ENCODE data around the gene VWDE.
"Not testable (repeated sequence)": the region's sequence is repeated elsewhere in the genome, so short reads cannot be mapped to it uniquely, and the experiment has no call there.

VWDE gene

DNA sequence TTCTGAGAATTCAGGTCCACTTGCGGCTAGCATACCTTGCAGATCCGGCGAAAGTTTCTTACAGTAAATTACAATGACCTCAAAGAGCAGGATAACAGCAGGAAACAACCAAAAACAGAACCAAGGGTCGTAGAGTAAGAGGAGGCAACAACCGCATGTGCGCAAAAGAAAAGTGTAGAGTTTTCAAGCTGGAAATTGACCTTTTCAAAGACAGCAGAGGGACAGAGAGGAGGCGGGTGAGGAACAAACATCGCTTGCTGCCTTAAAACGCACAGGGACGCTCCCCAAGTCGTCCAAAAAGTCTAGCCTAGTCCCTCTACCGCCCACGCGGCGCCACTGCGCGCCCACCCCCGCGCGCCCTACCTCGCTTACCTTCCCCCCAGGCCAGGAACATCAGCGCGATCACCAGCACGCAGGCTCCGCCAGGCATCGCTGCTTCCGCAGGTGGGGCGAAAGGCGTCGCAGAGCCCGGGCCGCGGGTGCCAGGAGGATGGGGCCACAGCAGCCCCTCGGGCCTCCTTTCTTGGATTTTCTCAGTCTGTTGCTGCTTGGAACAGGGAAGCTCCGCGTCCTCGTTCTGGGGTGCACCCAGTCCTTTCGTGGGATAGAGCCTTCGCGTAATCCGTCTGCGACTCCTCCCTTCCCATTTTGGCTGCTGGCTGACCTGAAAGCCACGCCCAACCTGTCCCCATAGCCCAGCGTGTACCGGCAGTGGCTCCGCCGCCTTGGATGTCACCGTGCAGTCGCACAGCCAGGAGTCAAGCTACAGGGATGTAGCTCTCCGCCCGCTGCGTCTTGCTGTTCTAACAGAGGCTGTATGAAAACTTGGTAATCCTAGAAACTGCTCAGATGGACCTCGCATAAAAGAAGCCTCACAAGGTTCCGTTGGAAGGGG is at the start of gene VWDE:
TSS of gene VWDE (minus strand) at position 579 of the 895 bp plus-strand sequence. CDS start at position 430, 149 bp downstream.
- no peak for DNase-seq

DNA sequence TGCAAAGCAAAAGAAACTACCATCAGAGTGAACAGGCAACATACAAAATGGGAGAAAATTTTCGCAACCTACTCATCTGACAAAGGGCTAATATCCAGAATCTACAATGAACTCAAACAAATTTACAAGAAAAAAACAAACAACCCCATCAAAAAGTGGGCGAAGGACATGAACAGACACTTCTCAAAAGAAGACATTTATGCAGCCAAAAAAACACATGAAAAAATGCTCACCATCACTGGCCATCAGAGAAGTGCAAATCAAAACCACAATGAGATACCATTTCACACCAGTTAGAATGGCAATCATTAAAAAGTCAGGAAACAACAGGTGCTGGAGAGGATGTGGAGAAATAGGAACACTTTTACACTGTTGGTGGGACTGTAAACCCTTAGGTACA is 49.5 kb upstream of the VWDE start:
- DNase-seq: not testable (repeated sequence)

DNA sequence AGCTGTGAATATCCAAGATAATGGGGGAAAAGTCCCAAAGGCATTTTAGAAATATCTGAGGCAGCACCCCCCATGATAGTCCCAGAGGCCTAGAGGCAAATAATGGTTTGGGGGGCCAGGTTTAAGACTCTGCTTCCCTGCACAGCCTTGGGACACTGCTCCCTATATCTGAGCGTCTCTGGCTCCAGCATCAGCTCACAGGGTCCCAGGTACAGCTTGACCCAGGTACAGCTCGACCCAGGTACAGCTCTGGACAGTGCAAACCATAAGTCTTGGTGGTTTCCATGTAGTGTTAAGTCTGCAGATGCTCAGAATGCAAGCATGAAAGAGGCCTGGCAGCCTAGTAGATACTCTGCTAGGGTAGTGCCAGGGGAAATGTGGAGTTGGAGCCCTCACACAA is 47.0 kb upstream of the VWDE start:
- DNase-seq: no peak

DNA sequence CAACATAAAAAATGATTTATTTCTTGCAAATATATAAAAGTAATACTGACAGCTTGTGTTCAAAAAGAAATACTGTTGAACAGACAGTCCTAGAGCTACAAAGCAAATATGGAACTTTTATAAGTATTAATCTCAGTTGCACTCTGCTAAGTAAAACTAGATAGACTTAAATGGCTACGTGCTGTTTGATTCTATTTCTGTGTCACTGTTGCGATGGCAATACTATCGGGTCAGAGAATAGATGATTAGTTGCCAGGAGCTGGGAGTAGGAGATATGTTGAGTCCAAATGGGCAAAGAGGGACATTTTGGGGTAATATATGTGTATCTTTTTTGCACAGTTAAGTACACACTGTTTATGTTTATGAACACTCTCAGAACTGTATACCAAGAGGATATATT is 41.1 kb upstream of the VWDE start:
- no peak for DNase-seq

DNA sequence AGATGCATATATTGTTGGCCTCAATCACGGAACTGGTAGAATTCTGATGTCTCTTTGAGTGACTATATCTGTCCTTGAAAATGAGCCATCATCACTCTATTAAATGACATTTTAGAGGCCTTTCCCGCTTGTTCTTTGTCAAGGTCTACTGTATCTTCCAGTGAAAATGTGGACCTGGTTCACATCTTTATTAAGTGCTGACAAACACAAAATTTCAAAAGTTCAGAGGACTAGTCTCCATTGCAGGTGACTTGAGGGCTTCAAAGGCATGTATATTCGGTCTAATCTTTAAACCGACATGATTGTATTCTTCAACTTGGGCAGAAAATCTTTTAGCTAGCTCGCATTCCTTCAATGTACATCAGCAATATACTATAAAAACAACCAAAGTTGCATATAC is 36.6 kb upstream of the VWDE start:
- DNase-seq: no peak

DNA sequence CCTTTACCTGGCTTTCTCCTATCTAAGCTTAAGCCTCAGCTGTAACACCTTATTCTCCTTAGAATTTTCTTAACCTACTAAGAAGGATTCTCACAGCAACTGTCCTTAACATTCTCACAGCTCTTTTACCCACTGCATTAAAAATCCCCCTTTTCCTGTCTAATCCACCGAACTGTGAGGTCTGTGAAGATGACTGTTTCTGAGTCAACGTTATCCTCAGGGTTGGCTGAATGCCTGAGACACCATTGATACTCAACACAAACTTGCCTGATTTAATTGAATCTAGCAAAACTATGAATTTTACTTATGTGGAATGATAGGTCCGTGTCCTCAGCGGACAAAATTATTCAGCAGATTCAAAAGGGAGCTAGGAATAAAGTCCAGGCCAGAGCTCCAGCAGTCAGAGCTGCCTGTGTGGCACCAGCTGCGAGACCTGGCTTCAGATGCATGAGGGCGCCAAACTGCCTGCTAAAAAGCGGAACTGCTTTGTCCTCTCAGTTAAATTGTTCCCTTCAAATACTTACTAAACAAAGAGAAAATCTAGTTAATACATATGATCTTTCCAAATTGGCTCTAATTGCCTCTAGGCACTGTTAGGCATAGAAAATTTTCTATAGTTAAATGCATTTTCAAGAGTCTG is 33.4 kb upstream of the VWDE start:
- DNase-seq: no peak

DNA sequence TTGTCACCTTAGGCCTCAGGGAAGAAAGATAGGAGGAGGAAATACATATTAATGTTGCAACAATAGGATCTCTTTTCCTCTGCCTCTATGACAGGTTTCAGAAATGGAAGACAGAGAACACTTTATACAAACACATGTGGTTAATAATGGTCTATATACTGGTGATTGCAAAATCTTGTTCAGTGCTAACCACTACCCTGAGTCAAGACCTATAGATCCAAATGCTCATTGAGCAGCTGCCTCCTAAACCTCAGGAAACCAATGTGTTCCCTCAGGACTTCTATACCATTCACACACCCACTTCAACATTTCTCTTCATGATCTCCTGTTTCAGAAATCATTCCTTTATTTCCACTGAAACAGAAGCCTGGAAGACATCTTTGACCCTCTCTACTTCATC is 32.5 kb upstream of the VWDE start:
- no peak for DNase-seq

DNA sequence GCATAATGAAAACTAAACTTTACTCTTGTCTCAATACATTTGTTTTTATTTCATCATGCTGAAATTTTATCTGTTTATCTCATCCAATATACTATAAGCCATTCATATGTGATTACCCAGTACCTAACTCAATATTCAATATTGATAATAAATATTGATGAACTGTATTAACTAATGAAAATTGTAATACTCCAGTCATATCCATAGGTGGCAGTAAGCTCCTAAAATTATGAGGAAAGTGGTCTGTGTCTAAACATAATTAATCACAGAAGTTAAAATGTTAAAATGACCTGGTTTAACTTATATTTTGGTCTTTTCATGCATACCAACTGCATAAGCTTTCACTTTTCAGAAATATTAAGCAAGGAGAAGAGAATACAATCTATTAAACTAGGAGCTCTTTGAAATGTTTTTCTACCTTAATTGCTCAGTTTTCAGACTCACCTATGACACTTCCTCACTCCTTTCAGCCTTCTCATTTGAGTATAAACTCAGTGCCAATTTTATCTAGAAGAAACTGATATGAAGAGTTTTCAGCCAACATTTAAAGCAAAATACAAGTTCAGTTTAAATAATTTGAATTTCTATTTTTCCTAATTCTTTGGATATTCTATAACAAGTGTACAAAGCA is 30.5 kb upstream of the VWDE start:
- DNase-seq: no peak

DNA sequence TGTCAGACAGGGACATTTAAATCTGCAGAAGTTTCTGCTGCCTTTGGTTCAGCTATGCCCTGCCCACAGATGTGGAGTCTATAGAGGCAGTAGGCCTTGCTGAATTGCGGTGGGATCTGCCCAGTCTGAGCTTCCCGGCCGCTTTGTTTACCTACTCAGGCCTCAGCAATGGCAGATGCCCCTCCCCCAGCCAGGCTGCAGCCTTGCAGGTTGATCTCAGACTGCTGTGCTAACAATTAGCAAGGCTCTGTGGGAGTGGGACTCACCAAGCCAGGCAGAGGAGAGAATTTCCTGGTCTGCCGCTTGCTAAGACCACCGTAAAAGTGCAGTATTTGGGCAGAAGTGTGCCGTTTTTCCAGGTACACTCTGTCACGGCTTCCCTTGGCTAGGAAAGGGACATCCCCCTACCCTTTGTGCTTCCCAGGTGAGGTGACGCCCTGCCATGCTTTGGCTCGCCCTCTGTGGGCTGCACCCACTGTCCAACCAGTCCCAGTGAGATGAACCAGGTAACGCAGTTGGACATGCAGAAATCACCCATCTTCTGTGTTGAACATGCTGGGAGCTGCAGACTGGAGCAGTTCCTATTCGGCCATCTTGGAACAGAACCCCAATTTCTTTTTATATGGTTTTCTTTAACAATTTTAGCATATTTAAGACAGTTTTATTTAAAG is 28.4 kb upstream of the VWDE start:
- no peak for DNase-seq

DNA sequence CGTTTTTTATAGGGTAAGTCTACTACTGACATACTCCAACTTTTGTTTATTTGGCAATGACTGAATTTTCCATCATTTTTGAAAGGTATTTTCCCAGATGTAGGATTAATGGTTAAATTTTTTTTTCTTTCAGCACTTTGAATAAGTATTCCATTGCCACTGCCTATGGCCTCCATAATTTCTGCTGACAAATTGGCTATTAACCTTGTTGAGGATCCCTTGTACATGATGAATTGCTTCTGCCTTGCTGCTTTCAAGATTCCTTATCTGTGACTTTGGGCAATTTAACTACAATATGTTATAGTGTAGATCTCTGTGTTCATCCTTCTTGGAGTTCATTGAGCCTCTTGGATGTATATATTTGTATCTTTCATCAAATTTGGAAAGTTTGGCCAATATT is 21.6 kb upstream of the VWDE start:
- DNase-seq: no peak

DNA sequence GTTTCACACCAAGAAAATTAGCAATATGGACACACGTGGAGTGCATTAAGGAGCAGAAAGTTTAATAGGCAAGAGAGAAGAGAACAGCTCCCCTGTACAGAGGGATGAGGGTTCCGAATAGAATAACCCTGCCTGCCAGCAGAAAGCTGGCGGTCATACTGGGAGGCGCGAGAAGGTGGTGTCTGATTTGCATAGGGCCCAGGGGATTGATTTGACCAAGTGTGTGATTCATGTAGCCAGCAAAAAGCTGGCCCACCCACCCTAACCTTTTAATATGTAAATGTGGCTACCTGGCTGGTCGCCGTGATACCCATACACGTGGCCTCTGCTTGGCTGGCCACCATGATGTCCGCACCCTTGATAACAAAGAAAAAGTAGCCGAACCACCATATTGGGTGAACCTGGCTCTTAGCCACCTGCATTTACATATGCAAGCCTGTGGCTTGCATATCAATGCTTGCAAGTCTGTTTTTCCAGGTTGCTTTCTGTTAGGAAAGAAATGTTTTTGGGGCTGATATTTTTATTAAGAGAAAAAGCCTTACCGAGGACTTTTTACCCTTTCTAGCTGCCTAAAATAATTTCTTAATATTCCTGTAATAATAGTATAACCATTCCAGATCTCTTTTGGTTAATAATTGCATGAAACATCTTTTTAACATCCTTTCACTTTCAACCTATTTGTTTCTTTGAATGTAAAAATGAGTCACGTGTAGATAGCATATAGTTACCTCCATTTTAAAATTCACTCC is 20.5 kb upstream of the VWDE start:
- DNase-seq: no peak

DNA sequence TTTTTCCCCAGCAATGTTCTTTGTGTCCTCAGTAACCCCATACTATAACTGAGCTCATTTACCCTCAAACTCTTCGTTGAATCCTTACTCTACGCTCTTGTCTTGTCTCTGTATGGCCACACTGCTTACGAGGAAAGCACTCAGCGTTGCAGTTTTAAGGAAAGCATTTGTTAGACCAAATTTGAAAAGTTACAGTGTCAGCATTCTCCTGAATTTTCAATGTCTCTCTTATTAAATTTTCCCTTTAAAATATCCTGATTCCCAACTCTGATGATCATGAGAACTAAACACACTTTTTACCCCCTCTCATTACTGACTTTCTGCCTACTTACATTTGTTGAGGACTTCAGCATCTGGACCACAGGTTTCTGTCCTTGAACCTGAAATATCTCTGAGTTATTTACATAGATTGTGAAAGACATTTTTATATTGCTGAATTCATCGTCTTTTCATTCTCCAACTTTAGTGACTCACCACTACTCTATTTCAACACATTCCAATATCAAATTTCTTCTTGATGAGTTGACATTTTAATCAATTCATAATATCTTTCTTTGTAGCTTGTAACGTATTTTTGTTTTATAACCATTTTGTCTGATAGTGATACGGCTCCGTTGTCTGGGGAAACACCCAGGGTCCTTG is 19.8 kb upstream of the VWDE start:
- DNase-seq: no peak

DNA sequence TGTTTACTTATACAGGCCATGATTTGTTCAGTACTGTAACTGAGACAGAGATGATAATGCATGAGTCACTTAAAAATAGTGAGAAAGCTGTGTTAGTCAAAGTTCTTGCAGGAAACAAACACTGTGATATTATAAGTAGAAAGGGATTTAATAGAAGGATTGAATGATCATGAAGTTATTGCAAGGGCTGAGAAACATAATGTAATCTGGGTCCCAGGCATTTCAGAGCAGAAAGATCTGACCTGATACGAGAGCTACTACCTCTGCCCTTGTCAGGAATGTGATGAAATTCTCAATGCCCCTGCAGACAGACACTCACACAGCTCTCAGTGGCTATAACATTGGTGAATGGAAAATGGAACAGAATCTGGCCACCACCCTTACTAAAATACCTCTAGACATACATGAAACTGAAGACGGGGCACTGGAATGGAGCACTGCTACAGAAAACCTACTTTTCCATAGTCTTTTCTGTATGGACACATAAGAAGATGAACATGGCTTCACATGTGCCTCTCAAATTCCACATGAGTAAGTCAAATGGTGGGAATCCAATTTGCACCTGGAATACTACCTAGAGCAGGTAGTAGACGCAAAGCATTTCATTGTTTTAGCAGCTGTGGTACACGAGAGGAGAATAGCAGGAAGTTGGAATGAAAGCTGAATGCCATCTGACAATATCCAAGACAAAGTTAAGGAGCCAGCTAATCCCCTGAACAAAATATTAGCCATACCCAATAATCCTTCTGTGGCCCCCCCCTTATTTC is 19.1 kb upstream of the VWDE start:
- DNase-seq: no peak

DNA sequence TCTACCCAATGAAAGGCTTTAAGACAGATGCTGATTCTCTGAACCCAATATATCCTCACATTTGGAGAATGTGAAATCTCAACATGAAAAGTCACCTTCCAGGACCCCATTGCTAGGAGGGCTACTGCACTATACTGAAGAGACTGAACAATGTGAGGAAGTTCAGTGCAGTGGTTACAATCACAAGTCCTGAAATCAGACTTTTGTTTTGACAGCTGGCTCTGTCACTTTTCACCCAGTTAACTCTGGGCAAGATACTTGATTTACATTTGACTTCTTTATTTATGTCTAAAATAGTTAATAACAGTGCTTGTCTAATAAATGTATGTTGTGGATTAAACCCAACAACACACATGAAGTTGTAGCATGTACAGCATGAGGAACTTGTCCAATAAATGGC is 14.8 kb upstream of the VWDE start:
- DNase-seq: no peak

DNA sequence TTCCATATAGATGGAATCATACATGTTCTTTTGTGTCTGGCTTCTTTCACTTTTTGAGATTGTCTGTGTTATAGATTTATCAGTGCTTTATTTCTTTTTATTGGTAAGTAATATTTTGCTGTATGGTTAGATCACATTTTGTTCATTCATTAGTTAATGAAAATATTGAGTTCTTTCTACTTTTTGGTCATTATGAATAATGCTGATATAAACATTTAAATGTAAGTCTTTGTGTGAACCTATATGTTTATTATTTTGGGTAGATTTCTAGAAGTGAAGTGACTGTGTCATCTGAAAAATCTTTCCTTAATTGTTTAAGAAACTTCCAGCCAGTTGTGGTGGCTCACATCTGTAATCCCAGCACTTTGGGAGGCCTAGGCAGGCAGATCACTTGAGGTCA is 11.4 kb upstream of the VWDE start:
- DNase-seq: no peak

DNA sequence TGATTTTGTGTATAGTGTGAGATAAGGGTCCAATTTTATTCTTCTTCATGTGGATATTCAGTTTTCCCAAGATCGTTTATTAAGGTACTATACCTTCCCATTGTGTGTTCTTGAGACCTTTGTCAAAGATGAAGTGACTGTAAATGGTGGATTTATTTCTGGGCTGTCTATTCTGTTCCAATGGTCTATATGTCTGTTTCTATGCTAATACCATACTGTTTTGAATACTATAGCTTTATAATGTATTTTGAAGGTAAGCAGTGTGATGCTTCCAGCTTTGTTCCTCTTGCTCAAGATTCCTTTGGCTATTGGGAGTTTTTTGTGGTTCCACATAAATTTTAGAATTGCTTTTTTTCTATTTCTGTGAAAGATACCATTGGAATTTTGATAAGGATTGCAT is 8.7 kb upstream of the VWDE start:
- DNase-seq: no peak

DNA sequence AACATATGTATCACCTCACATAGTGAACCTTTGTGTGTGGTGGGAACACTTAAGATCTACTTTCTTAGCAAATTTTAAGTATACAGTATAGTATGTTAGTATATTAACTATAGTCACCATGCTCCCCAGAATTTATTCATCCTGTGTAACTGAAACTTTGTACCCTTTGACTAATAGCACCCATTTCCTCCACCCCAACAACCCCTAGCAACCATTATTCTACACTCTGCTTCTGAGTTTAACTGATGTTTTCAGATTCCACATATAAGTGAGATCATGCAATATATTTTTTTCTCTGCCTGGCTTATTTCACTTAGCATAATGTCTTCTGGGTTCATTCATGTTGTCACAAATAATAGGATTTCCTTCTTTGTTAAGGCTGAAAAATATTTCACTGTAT is 6.9 kb upstream of the VWDE start:
- no peak for DNase-seq

DNA sequence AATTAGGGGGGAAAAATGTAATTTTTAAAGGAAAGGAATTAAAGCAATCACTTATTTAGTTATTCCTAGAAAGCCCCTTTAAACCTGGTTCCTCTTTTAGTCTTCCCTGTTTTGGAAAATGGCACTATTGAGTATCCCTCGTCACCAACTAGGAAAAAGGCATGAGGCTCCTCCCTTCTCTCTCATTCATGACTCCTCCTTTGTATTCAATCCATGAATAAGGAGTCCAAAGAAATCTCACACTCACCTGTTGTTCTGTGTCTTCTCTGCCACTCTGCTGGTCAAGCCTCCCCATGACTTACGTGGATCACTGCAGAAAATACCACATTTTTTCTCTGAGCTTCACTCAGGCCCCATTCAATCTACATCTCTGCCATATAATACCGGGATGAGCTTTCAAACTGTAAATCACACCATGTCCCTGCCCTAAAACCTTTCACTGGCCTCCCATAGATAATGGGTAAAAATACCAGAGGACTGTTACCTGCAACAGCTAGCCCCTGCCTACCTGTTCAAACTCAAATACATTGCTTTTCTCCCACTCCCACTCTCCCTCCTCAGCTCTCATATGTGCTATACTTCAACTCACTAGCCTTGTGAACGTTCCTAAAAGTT is 5.5 kb upstream of the VWDE start:
- no peak for DNase-seq

DNA sequence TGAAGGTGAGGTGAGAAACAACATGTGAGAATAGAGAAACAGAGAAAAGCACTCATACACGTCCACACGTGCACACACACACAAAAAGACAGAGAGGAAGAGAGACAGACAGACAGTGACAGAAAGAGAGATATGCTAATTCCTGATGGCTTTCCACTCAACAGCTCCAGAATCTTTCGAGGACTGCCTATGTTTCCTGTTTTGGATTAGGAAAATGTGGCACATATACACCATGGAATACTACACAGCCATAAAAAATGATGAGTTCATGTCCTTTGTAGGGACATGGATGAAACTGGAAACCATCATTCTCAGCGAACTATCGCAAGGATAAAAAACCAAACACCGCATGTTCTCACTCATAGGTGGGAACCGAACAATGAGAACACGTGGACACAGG is 4.0 kb upstream of the VWDE start:
- not testable (repeated sequence) for DNase-seq

DNA sequence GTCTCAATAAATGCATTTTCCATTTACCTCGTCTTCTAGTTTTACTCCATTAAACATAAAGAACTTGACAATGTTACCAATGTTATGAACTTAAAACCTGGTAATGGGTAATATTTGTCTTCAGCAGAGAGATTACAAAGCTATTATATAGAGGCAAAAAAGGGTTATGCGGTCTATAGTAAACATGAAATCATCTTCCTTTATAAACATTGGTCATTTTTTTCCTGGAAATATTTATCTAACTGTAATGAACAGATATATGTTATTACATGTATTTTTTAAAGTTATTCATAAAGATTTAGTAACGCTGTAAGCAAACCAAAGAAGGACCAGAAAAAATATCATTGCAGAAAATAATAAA is 1.3 kb downstream of the VWDE start:
- no peak for DNase-seq
